GM13977 (cell line): Measurements from ENCODE around the gene POLD4.

Experiments
- DNase-seq: peaks from one replicate; pipeline ENCODE4 v3.0.0; 2012; ENCODE audit warnings: low spot score
- CTCF ChIP-seq: IDR thresholded peaks from 2 replicates; pipeline ENCODE4 v1.5.1; 2012; ENCODE audit warnings: mild to moderate bottlenecking, control low read depth; ENCODE audit not compliant: insufficient read depth; ENCODE audit errors: extremely low read depth, missing control alignments
- in situ Hi-C: fragments of 300-500 bp; cut with MboI; formaldehyde crosslinking; loops from one replicate; pipeline ENCODE4 v1.12.0; 2022; ENCODE audit warnings: low sequenced_read_pairs, low pct_unique_long_range_greater_than_20kb, mixed read lengths, inconsistent platforms; ENCODE audit not compliant: unreplicated experiment

POLD4 gene

GRCh38 chr11:67307545-67308001, 45.8 kb downstream of the POLD4 start:
- in situ Hi-C loops = no loop called here
- TF ChIP-seq CTCF = no peak
- DNase-seq = no peak

GRCh38 chr11:67306769-67307544, 46.4 kb downstream of the POLD4 start:
- no peak for DNase-seq
- TF ChIP-seq CTCF = no peak
- in situ Hi-C loops = no loop called here

- no peak for TF ChIP-seq CTCF
- in situ Hi-C loops = no loop called here
Observed at GRCh38 chr11:67304511-67305113, 48.7 kb downstream of the POLD4 start.

GRCh38 chr11:67303835-67304411, 49.4 kb downstream of the POLD4 start:
- no peak for DNase-seq
- in situ Hi-C loops = no loop called here

More at GRCh38 chr11:67304511-67305113, 48.7 kb downstream of the POLD4 start:
- no peak for DNase-seq

GRCh38 chr11:67303132-67303834, 50.1 kb downstream of the POLD4 start, which contains the start of gene SSH3:
TSS of gene SSH3 (plus strand) at chr11:67303530. CDS start at chr11:67303626, 96 bp downstream.
- no peak for DNase-seq
- in situ Hi-C loops = no loop called here
- TF ChIP-seq CTCF = no peak

More at GRCh38 chr11:67303835-67304411, 49.4 kb downstream of the POLD4 start:
- no peak for TF ChIP-seq CTCF

GRCh38 chr11:67302571-67303131, 50.7 kb downstream of the POLD4 start:
- in situ Hi-C loops = no loop called here
- no peak for DNase-seq
- no peak for TF ChIP-seq CTCF
